Measurements from ENCODE around the gene DST. TPM values are rescaled to one million over a fixed set of nuclear protein-coding genes. Genes with fewer than 3 reads are reported as not detected.
A peak's percentile ranks its signal among the peaks of the same experiment; 100 is the strongest.

DST gene
- polyA plus RNA-seq, 3 donors, result 1.1 to 7.4 (median 3.2) TPM

GRCh38 chr6:56550301-56550700, 92.4 kb downstream of the DST start:
- no peaks in the 10 kb centered on the region for H3K79me2 ChIP-seq (ENCODE audit: insufficient read depth, low read length)

GRCh38 chr6:56549014-56549413, 93.7 kb downstream of the DST start:
- intact Hi-C loops (cut with micrococcal nuclease), result no loop called here
- H3K4me1 Mint-ChIP-seq, result peaks cover 9% of the 10 kb centered on the region
- no peaks in the 10 kb centered on the region for H3K9me3 Mint-ChIP-seq

More at GRCh38 chr6:56550301-56550700, 92.4 kb downstream of the DST start:
- no CpG with 5 or more reads among the region's 1 CpG for WGBS (ENCODE audit: insufficient coverage)
- H3K27me3 Mint-ChIP-seq (ENCODE audit: low read depth in 3 of 3), result no peaks in the 10 kb centered on the region
- H3K36me3 Mint-ChIP-seq, result peaks cover 12 to 13% of the 10 kb centered on the region in 2 donors
- peak overlapping the region in 1 of 7 donors; percentile 59 for H3K27ac Mint-ChIP-seq
- no peak overlapping the region for H2AFZ ChIP-seq (ENCODE audit: insufficient read depth, low read depth, low read length, poor library complexity, severe bottlenecking)
- no peak overlapping the region for H3K4me3 ChIP-seq (replicated peaks in 1 of 3; ENCODE audit: low read depth in 2 of 3, low read length in 3 of 3)
- peak overlapping the region; percentile 20 for H3K4me2 ChIP-seq (replicated peaks; ENCODE audit: extremely low read depth, low read length, poor library complexity, severe bottlenecking)
- intact Hi-C loops (cut with micrococcal nuclease), result no loop called here
- peak overlapping the region in 1 of 2 donors; percentile 73 for H3K4me3 Mint-ChIP-seq
- no peak overlapping the region for H3K9ac ChIP-seq (ENCODE audit: insufficient read depth, low read length, poor library complexity, severe bottlenecking)
- TF ChIP-seq CTCF (IDR thresholded peaks at IDR 0.05), result no peak
- no peaks in the 10 kb centered on the region for H3K9me3 Mint-ChIP-seq
- no peaks in the 10 kb centered on the region for H3K9me3 ChIP-seq (replicated peaks in 1 of 2; ENCODE audit: control insufficient read depth in 1 of 2, insufficient read depth in 1 of 2, low read length in 2 of 2)
- peaks cover 9 to 28% of the 10 kb centered on the region in 2 donors for H3K36me3 ChIP-seq (replicated peaks in 1 of 2; ENCODE audit: control insufficient read depth in 1 of 2, insufficient read depth in 2 of 2, low read length in 2 of 2)
- no peaks in the 10 kb centered on the region for H3K27me3 ChIP-seq (ENCODE audit: control insufficient read depth in 2 of 2, insufficient read depth in 2 of 2, low read length in 2 of 2)
- peaks cover 4 to 7% of the 10 kb centered on the region in 2 donors for H3K4me1 ChIP-seq (ENCODE audit: control insufficient read depth in 1 of 2, insufficient read depth in 2 of 2, low read length in 2 of 2)
- H4K20me1 ChIP-seq (ENCODE audit: insufficient read depth, low read length), result no peaks in the 10 kb centered on the region
- H3K27ac ChIP-seq (ENCODE audit: low read depth in 1 of 2, low read length in 2 of 2), result peak overlapping the region in 1 of 2 donors; percentile 34
- H3K4me1 Mint-ChIP-seq, result peaks cover 9% of the 10 kb centered on the region
- no peak for DNase-seq

More at GRCh38 chr6:56549014-56549413, 93.7 kb downstream of the DST start:
- no peak overlapping the region for H3K27ac Mint-ChIP-seq
- peaks cover 4 to 7% of the 10 kb centered on the region in 2 donors for H3K4me1 ChIP-seq (ENCODE audit: control insufficient read depth in 1 of 2, insufficient read depth in 2 of 2, low read length in 2 of 2)
- H3K4me3 ChIP-seq (replicated peaks in 1 of 3; ENCODE audit: low read depth in 2 of 3, low read length in 3 of 3), result no peak overlapping the region
- H3K79me2 ChIP-seq (ENCODE audit: insufficient read depth, low read length), result no peaks in the 10 kb centered on the region
- no peaks in the 10 kb centered on the region for H4K20me1 ChIP-seq (ENCODE audit: insufficient read depth, low read length)
- H3K4me2 ChIP-seq (replicated peaks; ENCODE audit: extremely low read depth, low read length, poor library complexity, severe bottlenecking), result no peak overlapping the region
- DNase-seq, result no peak
- no CpG with 5 or more reads among the region's 2 CpGs for WGBS (ENCODE audit: insufficient coverage)
- no peaks in the 10 kb centered on the region for H3K9me3 ChIP-seq (replicated peaks in 1 of 2; ENCODE audit: control insufficient read depth in 1 of 2, insufficient read depth in 1 of 2, low read length in 2 of 2)
- H3K9ac ChIP-seq (ENCODE audit: insufficient read depth, low read length, poor library complexity, severe bottlenecking), result no peak overlapping the region
- H3K27ac ChIP-seq (ENCODE audit: low read depth in 1 of 2, low read length in 2 of 2), result no peak overlapping the region
- H3K27me3 Mint-ChIP-seq (ENCODE audit: low read depth in 3 of 3), result no peaks in the 10 kb centered on the region
- no peaks in the 10 kb centered on the region for H3K27me3 ChIP-seq (ENCODE audit: control insufficient read depth in 2 of 2, insufficient read depth in 2 of 2, low read length in 2 of 2)
- H3K4me3 Mint-ChIP-seq, result no peak overlapping the region
- H3K36me3 Mint-ChIP-seq, result peaks cover 8 to 9% of the 10 kb centered on the region in 2 donors
- no peak overlapping the region for H2AFZ ChIP-seq (ENCODE audit: insufficient read depth, low read depth, low read length, poor library complexity, severe bottlenecking)
- peak; percentile 26 for TF ChIP-seq CTCF (IDR thresholded peaks at IDR 0.05)
- H3K36me3 ChIP-seq (replicated peaks in 1 of 2; ENCODE audit: control insufficient read depth in 1 of 2, insufficient read depth in 2 of 2, low read length in 2 of 2), result peaks cover 8 to 18% of the 10 kb centered on the region in 2 donors

Data from CD14-positive monocyte (primary cell).